HG02759 (cell line): Measurements from ENCODE around the gene TMEM91.
"Not testable (repeated sequence)": the region's sequence is repeated elsewhere in the genome, so short reads cannot be mapped to it uniquely, and the experiment has no call there.

Source experiments
- ATAC-seq: cut with Tn5 transposase; IDR thresholded peaks from one replicate; pipeline ENCODE4 v1.9.1; 2021; ENCODE audit warnings: mild to moderate bottlenecking, moderate library complexity; ENCODE audit not compliant: unreplicated experiment

TMEM91 gene

DNA sequence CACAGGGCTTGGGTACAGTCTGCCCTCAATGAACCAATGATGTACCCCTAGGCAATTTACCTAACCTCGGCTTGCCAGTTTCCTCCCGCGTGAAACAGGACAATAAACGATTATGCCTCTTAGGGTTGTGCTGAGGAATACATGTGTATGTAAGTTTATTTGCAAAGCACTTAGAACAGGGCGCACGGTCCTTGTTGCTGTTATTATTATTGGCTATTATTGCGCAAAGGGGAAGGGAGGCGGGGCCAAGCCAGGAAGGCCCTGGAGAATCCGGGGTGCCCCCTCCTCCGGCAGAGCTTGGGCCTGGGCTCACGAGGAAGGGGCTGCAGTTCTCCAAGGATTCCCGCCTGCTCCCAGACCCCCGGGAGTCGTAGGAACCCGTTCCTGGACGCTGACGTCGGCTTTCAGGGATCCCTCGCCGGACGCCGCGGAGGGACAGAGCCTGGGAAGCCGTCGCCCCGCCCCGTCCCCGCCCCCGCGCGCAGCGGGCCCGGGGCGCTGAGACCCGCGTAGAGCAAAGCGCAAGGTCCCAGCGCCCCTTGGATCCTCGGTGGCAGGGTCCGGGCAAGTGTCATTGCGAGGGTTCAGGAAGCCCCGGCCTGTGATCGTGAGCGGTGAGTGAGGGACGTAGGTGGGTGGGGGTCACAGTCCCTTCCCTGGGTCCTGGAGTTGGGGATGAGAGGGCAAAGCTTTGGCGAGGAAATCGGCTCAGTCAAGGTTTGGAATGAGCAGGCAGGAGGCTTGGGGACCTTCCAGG is at the start of gene TMEM91:
Gene TMEM91 (plus strand): TSS at position 293 of the 757 bp plus-strand sequence. CDS start 1,777 bp downstream, outside the sequence.
- no peak for ATAC-seq

GRCh38 chr19:41327076-41327575 is 49.2 kb upstream of the TMEM91 start:
- ATAC-seq, result no peak

- peak; percentile 61 for ATAC-seq
Measured at GRCh38 chr19:41327576-41328156, 48.7 kb upstream of the TMEM91 start.

- ATAC-seq, result peak; percentile 3
Measured at GRCh38 chr19:41328157-41328841, 48.0 kb upstream of the TMEM91 start.

DNA sequence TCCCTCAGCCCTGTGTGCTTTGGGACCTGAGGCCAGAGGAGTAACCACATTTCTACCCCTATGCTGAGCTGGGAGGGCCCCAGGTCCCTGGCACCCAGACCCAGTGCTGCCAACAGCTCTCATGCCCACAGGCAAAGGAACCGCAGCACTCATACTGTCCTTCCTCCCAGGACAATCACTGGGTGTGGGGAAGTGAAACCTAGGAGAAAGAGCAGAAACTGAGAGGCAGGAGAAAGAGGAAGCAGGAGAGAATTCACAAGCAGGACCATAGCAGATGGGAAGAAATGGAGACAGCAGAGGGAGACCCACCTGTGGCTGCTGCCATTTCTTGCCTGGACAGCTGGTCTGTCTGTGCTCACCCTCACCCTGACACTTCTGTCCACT is 47.5 kb upstream of the TMEM91 start:
- ATAC-seq, result no peak

GRCh38 chr19:41330481-41330880 is 45.9 kb upstream of the TMEM91 start:
- no peak for ATAC-seq

- no peak for ATAC-seq
Measured at GRCh38 chr19:41330946-41331678, 45.2 kb upstream of the TMEM91 start.

DNA sequence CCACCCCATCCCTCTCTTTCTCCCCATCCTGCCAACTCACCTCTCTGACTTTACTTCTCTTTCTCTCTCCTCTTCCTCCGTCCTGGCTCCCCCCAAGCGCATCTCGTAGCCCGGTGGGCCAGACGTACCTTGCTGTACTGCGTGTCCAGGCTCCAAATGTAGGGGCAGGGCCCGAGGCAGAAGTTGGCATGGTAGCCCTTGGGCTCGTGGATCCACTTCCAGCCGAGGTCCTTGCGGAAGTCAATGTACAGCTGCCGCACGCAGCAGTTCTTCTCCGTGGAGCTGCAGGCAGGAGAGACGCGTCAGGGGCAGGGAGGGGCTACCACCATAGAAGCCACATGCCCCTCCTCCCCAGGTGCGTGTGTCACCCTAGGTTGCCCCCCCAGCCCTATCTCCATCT is 44.3 kb upstream of the TMEM91 start:
- no peak for ATAC-seq

DNA sequence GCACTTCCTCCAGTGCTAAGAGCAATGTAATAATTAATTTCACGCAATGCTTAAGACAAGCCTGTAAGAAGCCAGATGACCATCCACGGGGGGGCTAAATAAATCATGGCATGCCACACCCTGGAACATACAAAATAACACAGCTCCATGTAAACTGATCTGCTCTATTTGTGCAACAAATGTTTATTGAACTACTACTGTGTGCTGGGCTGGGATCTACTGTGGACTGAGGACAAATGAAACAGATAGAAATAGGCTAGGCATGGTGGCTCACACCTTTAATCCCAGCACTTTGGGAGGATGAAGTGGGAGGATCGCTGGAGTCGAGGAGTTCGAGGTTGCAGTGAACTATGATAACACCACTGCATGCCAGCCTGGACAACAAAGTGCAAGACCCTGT is 43.9 kb upstream of the TMEM91 start:
- no peak for ATAC-seq

GRCh38 chr19:41334793-41335192 is 41.5 kb upstream of the TMEM91 start:
- ATAC-seq, result no peak

GRCh38 chr19:41335467-41335866 is 40.9 kb upstream of the TMEM91 start:
- ATAC-seq, result no peak

DNA sequence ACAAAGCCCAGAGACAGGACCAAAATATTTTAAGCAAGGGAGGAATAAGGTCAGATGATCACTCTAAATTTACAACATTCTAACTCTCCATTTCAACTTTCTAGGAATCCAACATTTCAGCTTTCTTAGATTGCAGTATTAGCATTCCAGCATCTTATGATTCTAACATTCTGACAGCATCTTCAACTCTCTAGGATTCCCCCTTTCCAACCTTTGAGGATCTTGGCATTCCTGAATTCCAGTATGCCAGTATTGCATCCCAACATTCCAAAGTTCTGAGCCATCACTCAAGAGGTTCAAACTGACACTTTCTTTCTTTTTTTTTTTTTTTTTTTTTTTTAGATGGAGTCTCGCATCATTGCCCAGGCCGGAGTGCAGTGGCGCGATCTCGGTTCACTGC is 36.4 kb upstream of the TMEM91 start:
- ATAC-seq, result no peak

GRCh38 chr19:41341669-41342490 is 34.5 kb upstream of the TMEM91 start:
- ATAC-seq, result no peak

DNA sequence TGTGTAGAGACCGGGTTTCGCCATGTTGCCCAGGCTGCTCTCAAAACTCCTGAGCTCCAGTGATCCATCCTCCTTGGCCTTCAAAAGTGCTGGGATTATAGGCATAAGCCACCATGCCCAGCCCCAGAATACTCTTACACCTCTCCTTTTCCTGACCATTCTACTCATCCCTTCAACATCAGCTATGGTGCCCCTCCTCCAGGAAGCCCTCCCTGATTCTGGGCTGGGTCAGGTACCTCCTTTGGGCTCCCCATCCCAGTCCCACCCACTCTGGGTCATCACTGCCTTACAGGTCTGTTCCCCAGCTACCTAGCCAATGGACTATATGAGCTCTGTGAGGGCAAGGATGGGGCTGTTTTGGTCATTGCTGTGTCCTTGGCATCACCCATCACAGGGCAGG is 32.2 kb upstream of the TMEM91 start:
- ATAC-seq, result no peak

DNA sequence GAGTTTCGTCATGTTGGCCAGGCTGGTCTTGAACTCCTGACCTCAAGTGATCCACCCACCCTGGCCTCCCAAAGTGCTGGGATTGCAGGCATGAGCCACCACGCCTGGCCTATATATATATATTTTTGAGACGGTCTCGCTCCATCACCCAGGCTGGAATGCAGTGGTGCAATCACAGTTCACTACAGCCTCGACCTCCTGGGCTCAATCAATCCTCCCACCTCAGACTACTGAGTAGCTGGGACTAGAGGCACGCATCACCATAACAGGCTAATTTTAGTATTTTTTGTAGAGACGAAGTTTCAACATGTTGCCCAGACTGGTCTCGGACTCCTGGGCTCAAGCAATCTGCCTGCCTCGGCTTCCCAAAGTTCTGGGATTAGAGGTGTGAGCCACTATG is 29.4 kb upstream of the TMEM91 start:
- not testable (repeated sequence) for ATAC-seq

- peak; percentile 4 for ATAC-seq
Measured at GRCh38 chr19:41350735-41351338, 25.5 kb upstream of the TMEM91 start.

- peak; percentile 49 for ATAC-seq
Measured at GRCh38 chr19:41351339-41352245, 24.7 kb upstream of the TMEM91 start.

DNA sequence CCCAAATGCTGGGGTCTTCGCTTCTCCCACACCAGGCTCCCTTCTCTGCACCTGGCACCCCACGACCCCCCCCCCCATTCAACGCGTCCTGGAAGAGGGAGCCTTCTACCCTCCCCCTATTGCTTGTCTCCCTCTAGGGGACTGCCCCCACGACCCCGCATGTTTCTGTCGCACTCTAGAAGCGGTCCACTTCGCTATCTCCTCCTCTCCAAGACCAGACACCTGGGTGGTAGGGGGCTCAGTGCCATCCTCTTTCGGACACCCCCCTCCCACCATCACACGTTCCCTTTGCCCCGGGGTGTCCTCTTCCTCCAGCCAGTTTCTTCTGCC is 24.1 kb upstream of the TMEM91 start:
- ATAC-seq, result no peak
